Measurements from ENCODE around the gene NUP210L. TPM values are rescaled to one million over a fixed set of nuclear protein-coding genes. Genes with fewer than 3 reads are reported as not detected.

The NUP210L gene
- polyA plus RNA-seq, 3 donors: 0.03 TPM; not detected in 2

- intact Hi-C loops (cut with micrococcal nuclease): no loop called here
- Histone ChIP-seq H3K36me3 (replicated peaks in 1 of 2; ENCODE audit: control insufficient read depth in 1 of 2, insufficient read depth in 2 of 2, low read length in 2 of 2) (no peaks in the 10 kb centered on the region), H3K27ac (ENCODE audit: low read depth in 1 of 2, low read length in 2 of 2) (no peak overlapping the region), H3K79me2 (ENCODE audit: insufficient read depth, low read length) (no peaks in the 10 kb centered on the region), H3K9ac (ENCODE audit: insufficient read depth, low read length, poor library complexity, severe bottlenecking) (no peak overlapping the region), H3K4me1 (ENCODE audit: control insufficient read depth in 1 of 2, insufficient read depth in 2 of 2, low read length in 2 of 2) (no peaks in the 10 kb centered on the region), H3K4me2 (replicated peaks; ENCODE audit: extremely low read depth, low read length, poor library complexity, severe bottlenecking) (no peak overlapping the region), H2AFZ (ENCODE audit: insufficient read depth, low read depth, low read length, poor library complexity, severe bottlenecking) (no peak overlapping the region), H4K20me1 (ENCODE audit: insufficient read depth, low read length) (no peaks in the 10 kb centered on the region), H3K9me3 (replicated peaks in 1 of 2; ENCODE audit: control insufficient read depth in 1 of 2, insufficient read depth in 1 of 2, low read length in 2 of 2) (no peaks in the 10 kb centered on the region), H3K27me3 (ENCODE audit: control insufficient read depth in 2 of 2, insufficient read depth in 2 of 2, low read length in 2 of 2) (no peaks in the 10 kb centered on the region), H3K4me3 (replicated peaks in 1 of 3; ENCODE audit: low read depth in 2 of 3, low read length in 3 of 3) (no peak overlapping the region)
- peaks cover 0 to 3% (median 0%) of the 10 kb centered on the region in 7 donors for H3K9me3 Mint-ChIP-seq
- no CpG with 5 or more reads among the region's 1 CpG for WGBS (ENCODE audit: insufficient coverage)
- no peak overlapping the region for H3K27ac Mint-ChIP-seq
- DNase-seq: no peak
- no peaks in the 10 kb centered on the region for H3K36me3 Mint-ChIP-seq
- H3K4me3 Mint-ChIP-seq: no peak overlapping the region
- TF ChIP-seq, protein P1, sequence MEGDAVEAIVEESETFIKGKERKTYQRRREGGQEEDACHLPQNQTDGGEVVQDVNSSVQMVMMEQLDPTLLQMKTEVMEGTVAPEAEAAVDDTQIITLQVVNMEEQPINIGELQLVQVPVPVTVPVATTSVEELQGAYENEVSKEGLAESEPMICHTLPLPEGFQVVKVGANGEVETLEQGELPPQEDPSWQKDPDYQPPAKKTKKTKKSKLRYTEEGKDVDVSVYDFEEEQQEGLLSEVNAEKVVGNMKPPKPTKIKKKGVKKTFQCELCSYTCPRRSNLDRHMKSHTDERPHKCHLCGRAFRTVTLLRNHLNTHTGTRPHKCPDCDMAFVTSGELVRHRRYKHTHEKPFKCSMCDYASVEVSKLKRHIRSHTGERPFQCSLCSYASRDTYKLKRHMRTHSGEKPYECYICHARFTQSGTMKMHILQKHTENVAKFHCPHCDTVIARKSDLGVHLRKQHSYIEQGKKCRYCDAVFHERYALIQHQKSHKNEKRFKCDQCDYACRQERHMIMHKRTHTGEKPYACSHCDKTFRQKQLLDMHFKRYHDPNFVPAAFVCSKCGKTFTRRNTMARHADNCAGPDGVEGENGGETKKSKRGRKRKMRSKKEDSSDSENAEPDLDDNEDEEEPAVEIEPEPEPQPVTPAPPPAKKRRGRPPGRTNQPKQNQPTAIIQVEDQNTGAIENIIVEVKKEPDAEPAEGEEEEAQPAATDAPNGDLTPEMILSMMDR (IDR thresholded peaks at IDR 0.05): no peak
- peaks cover 2 to 4% (median 2%) of the 10 kb centered on the region in 3 donors for H3K27me3 Mint-ChIP-seq (ENCODE audit: low read depth in 3 of 3)
- no peaks in the 10 kb centered on the region for H3K4me1 Mint-ChIP-seq
These were observed 142.7 kb downstream of the NUP210L start for GRCh38 chr1:154012129-154012528.

DNA sequence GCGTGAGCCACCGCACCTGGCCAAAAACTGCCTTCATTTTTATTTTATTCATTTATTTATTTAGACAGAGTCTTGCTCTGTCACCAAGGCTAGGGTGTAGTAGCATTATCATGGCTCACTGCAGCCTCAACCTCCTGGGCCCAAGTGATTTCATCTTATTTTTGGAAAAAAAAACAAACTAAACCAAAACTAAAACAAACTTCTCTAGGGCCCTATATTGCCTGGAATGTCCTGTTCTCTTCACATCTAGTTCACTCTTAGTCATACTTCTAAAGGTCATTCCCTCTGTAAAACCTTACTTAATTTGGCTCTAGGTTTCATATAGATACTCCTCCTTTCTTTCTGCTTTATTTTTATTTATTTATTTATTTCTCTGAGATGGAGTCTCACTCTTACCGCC lies 148.7 kb downstream of the NUP210L start:
- H3K4me3 ChIP-seq (replicated peaks in 1 of 3; ENCODE audit: low read depth in 2 of 3, low read length in 3 of 3): no peak overlapping the region
- intact Hi-C loops (cut with micrococcal nuclease): no loop called here
- H3K4me3 Mint-ChIP-seq: no peak overlapping the region

More for the DNA sequence above, 148.7 kb downstream of the NUP210L start:
- no peaks in the 10 kb centered on the region for H3K36me3 Mint-ChIP-seq
- H3K27me3 ChIP-seq (ENCODE audit: control insufficient read depth in 2 of 2, insufficient read depth in 2 of 2, low read length in 2 of 2): no peaks in the 10 kb centered on the region
- H3K9me3 ChIP-seq (replicated peaks in 1 of 2; ENCODE audit: control insufficient read depth in 1 of 2, insufficient read depth in 1 of 2, low read length in 2 of 2): no peaks in the 10 kb centered on the region
- no peak overlapping the region for H2AFZ ChIP-seq (ENCODE audit: insufficient read depth, low read depth, low read length, poor library complexity, severe bottlenecking)
- no peak for DNase-seq
- peaks cover 0 to 4% (median 0%) of the 10 kb centered on the region in 7 donors for H3K9me3 Mint-ChIP-seq
- H3K36me3 ChIP-seq (replicated peaks in 1 of 2; ENCODE audit: control insufficient read depth in 1 of 2, insufficient read depth in 2 of 2, low read length in 2 of 2): no peaks in the 10 kb centered on the region
- no peaks in the 10 kb centered on the region for H3K4me1 Mint-ChIP-seq
- no peaks in the 10 kb centered on the region for H4K20me1 ChIP-seq (ENCODE audit: insufficient read depth, low read length)
- H3K27ac ChIP-seq (ENCODE audit: low read depth in 1 of 2, low read length in 2 of 2): no peak overlapping the region
- H3K79me2 ChIP-seq (ENCODE audit: insufficient read depth, low read length): no peaks in the 10 kb centered on the region
- H3K4me2 ChIP-seq (replicated peaks; ENCODE audit: extremely low read depth, low read length, poor library complexity, severe bottlenecking): no peak overlapping the region
- no peaks in the 10 kb centered on the region for H3K4me1 ChIP-seq (ENCODE audit: control insufficient read depth in 1 of 2, insufficient read depth in 2 of 2, low read length in 2 of 2)
- no peak overlapping the region for H3K9ac ChIP-seq (ENCODE audit: insufficient read depth, low read length, poor library complexity, severe bottlenecking)
- TF ChIP-seq, protein P1 (IDR thresholded peaks at IDR 0.05): no peak
- no CpG with 5 or more reads among the region's 3 CpGs for WGBS (ENCODE audit: insufficient coverage)
- no peak overlapping the region for H3K27ac Mint-ChIP-seq
- peaks cover 0 to 4% (median 0%) of the 10 kb centered on the region in 3 donors for H3K27me3 Mint-ChIP-seq (ENCODE audit: low read depth in 3 of 3)

Data from CD14-positive monocyte (primary cell).